Activated T-cell treated with anti-CD3 and anti-CD28 coated beads, Interleukin-2, amount 50 U/mL, for 72 hours (primary cell): ENCODE measurements around the gene RCSD1. TPM values are rescaled to one million over a fixed set of nuclear protein-coding genes. Genes with fewer than 3 reads are reported as not detected.
A peak's percentile ranks its signal among the peaks of the same experiment; 100 is the strongest.
"Not testable (repeated sequence)": the region's sequence is repeated elsewhere in the genome, so short reads cannot be mapped to it uniquely, and the experiment has no call there.

ENCODE experiments used
- ATAC-seq, 2 donors: fragments of 150-1000 bp; cut with Tn5 transposase; replicated peaks in 1 of 2; 2 replicates each; pipeline ENCODE4 v1.10.0; 2021; ENCODE audit warnings: moderate library complexity in 2 of 2, mild to moderate bottlenecking in 1 of 2
- DNase-seq, 2 donors: peaks; one replicate each; pipeline ENCODE4 v3.0.0; 2021 to 2022; ENCODE audit warnings: mixed read lengths in 1 of 2
- H3K27ac Mint-ChIP-seq: one replicate; pipeline ENCODE4 v1.8.0; 2022; ENCODE audit warnings: mild to moderate bottlenecking, moderate library complexity, mixed read lengths
- H3K27me3 Mint-ChIP-seq: one replicate; pipeline ENCODE4 v1.8.0; 2022; ENCODE audit warnings: low read depth, mixed read lengths
- H3K36me3 Mint-ChIP-seq, 2 donors: one replicate each; pipeline ENCODE4 v1.8.0; 2022; ENCODE audit warnings: mixed read lengths in 2 of 2, mild to moderate bottlenecking in 1 of 2; ENCODE audit not compliant: insufficient read depth in 2 of 2
- H3K4me1 Mint-ChIP-seq: one replicate; pipeline ENCODE4 v1.8.0; 2022; ENCODE audit warnings: low read depth, mixed read lengths
- H3K4me3 Mint-ChIP-seq, 2 donors: one replicate each; pipeline ENCODE4 v1.8.0; 2022; ENCODE audit warnings: mild to moderate bottlenecking in 2 of 2, mixed read lengths in 2 of 2, moderate library complexity in 2 of 2
- H3K9me3 Mint-ChIP-seq, 2 donors: one replicate each; pipeline ENCODE4 v1.8.0; 2022; ENCODE audit warnings: mixed read lengths in 2 of 2
- total RNA-seq, 2 donors: library from RNA; stranded (reverse); gene quantifications; one replicate each; pipeline ENCODE4 v1.2.3, GENCODE V29; 2022

The RCSD1 gene
- total RNA-seq, 2 donors from 2014 or later: 62.0 to 69.5 TPM

DNA sequence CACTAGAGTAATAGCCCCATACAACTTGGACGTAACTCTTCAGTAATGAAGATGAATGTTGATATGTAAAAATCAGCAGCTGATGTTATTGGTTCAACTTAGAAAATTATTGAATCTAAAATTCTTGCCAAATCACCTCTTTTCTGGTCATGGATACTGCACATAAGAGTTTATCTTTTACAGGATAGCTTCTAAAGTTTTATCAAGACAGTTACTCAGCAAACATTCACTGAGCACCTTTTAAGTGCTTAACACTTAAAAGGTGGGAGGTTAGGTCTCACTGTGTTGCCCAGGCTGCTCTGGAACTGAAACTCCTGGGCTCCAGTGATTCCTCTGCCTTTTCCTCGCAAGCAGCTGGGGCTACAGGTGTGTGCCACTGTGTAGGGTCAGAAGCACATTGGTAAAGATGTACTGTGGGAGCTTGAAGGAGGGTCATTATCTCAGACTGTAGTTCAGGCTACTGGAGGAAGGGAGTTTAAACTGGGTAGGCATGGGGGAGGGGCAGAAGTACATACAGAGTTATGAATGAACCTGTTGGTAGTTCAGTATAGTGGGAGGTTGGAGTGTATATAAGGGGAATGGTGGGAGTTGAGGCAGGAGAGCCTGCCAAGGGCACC lies 93.8 kb downstream of the RCSD1 start:
- no peak overlapping the region for H3K27ac Mint-ChIP-seq
- H3K36me3 Mint-ChIP-seq: peaks cover 1 to 5% of the 10 kb centered on the region in 2 donors
- peak overlapping the region; percentile 93 to 95 for H3K4me3 Mint-ChIP-seq
- H3K9me3 Mint-ChIP-seq: no peaks in the 10 kb centered on the region
- H3K4me1 Mint-ChIP-seq: peaks cover 63% of the 10 kb centered on the region
- DNase-seq: no peak
- H3K27me3 Mint-ChIP-seq: no peaks in the 10 kb centered on the region
- no peak for ATAC-seq

DNA sequence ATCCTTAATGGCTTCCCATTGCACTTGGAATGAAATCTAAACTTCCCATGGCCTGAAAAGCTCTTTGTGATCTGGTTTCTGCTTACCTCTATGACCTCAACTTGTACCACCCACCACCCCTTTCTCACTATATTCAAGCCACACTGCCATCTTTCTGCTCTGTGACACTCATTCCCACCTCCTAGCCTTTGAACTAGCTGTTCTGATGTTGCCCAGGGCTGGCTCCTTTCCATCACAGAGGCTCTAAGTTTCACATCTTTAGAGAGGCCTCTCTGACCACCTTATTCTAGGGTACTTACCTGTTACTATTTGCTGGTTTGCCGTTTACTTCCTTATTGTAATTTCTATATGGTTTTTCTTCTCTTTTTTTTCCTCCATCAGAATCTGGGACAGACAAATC lies 96.0 kb downstream of the RCSD1 start:
- no peak for DNase-seq
- no peak for ATAC-seq
- Mint-ChIP-seq H3K27ac (no peak overlapping the region), H3K9me3 (no peaks in the 10 kb centered on the region), H3K4me3 (no peak overlapping the region), H3K4me1 (peaks cover 43% of the 10 kb centered on the region), H3K27me3 (no peaks in the 10 kb centered on the region), H3K36me3 (peaks cover 1 to 5% of the 10 kb centered on the region in 2 donors)

DNA sequence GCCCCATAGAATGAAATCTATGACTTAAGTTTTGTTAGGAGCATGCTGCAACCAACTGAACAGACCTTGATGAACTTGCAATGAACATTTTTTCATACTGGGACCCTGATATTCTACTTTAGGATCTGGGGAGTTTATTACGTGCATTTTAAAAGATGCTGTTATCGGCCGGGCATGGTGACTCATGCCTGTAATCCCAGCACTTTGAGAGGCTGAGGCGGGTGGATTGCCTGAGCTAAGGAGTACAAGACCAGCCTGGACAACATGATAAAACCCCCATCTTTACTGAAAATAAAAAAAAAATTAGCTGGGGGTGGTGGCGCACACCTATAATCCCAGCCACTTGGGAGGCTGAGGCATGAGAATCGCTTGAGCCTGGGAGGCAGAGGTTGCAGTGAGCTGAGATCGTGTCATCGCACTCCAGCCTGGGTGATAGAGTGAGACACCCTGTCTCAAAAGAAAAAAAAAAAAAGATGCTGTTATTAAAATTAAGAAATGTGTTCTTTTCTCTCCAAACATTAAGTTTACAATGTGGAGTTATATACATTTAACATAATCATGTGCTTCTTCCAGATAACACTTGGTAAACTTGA lies 98.9 kb downstream of the RCSD1 start:
- no peak overlapping the region for H3K27ac Mint-ChIP-seq
- no peak overlapping the region for H3K4me3 Mint-ChIP-seq

DNA sequence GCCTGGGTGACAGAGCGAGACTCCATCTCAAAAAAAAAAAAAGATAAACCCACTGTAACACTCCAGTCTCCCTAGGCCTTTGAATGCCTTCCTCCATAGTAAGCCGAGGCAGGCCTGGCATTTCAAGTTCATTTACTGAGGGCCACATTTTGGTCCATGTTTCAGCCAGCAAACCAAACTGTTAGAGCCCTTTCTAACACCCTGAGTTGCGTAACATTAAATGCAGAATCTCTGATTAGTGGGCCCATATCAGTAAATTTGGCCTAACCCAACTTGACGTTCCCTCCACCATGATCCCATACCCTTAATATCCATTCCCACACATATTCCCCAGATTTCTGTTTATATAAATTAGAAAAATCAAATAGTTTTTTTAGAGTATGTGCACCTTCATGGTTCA lies 104.2 kb downstream of the RCSD1 start:
- H3K27ac Mint-ChIP-seq: no peak overlapping the region
- no peaks in the 10 kb centered on the region for H3K27me3 Mint-ChIP-seq
- H3K4me1 Mint-ChIP-seq: no peaks in the 10 kb centered on the region
- H3K4me3 Mint-ChIP-seq: no peak overlapping the region
- peaks cover 3% of the 10 kb centered on the region in 2 donors for H3K36me3 Mint-ChIP-seq
- H3K9me3 Mint-ChIP-seq: peaks cover 0 to 2% of the 10 kb centered on the region in 2 donors
- DNase-seq (no peak), ATAC-seq (no peak)

More for the DNA sequence above, 98.9 kb downstream of the RCSD1 start:
- no peak for DNase-seq
- Mint-ChIP-seq H3K36me3 (peaks cover 0 to 4% of the 10 kb centered on the region in 2 donors), H3K4me1 (peaks cover 22% of the 10 kb centered on the region), H3K9me3 (no peaks in the 10 kb centered on the region), H3K27me3 (no peaks in the 10 kb centered on the region)
- no peak for ATAC-seq

DNA sequence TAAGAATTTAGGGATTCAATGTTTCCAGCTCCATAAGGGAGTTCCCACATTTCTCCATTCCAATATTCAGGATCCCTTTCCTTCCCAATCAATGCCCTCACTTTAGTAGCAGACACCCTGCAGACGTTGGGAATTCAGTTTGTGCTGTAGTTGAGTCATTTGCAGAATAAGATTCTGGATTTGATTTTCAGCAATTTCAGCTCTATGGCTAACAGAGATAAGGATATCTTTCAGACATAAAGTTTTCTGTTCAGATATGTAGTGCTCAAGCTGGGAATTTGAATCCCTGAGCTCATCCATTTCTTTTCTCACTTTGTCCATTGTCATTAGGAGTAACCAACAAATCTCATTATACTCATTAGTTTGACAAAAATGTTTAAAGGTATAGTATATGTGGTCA lies 104.8 kb downstream of the RCSD1 start:
- H3K27ac Mint-ChIP-seq: no peak overlapping the region
- no peaks in the 10 kb centered on the region for H3K27me3 Mint-ChIP-seq
- H3K36me3 Mint-ChIP-seq: peaks cover 3% of the 10 kb centered on the region in 2 donors
- no peak for ATAC-seq
- no peak overlapping the region for H3K4me3 Mint-ChIP-seq
- H3K9me3 Mint-ChIP-seq: peaks cover 0 to 2% of the 10 kb centered on the region in 2 donors
- DNase-seq: no peak
- H3K4me1 Mint-ChIP-seq: no peaks in the 10 kb centered on the region

DNA sequence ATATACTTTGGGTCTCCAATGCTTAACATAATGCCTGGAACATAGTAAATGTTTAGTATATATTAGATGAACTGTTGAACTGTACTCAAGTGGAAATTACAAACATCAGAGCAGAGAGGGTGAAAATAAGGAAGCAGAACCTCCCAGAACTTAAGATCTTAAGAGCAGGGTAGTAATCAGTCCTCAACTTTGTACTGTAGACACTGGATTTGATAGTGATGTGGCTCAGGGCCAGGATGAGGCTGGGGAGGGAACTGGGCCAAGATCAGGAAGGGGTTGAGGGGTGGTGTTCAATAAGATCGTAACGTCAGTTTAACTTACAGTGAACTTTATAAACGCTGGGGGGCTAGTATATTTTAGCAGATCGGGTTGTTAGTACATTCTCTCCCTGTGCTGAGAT lies 107.1 kb downstream of the RCSD1 start:
- H3K27me3 Mint-ChIP-seq: no peaks in the 10 kb centered on the region

DNA sequence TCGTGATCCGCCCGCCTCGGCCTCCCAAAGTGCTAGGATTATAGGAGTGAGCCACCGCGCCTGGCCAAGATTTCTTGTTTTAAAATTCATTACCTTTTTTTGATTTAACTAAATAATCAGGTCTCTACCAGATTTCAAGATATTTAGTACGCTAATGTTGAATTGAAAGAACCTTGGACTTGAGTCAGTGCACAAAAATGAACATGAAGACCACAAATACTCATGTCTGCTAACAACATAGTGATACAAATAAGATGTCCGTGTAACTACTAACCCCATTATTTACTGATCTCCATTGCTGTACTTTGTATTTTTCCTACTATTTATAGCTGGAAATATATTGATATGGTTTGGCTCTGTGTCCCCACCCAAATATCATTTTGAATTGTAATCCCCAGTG lies 108.1 kb downstream of the RCSD1 start:
- ATAC-seq (no peak), DNase-seq (no peak)
- peaks cover 3% of the 10 kb centered on the region in 2 donors for H3K36me3 Mint-ChIP-seq
- H3K27ac Mint-ChIP-seq: no peak overlapping the region
- H3K4me3 Mint-ChIP-seq: no peak overlapping the region
- H3K9me3 Mint-ChIP-seq: peaks cover 0 to 2% of the 10 kb centered on the region in 2 donors
- H3K4me1 Mint-ChIP-seq: peaks cover 9% of the 10 kb centered on the region
- H3K27me3 Mint-ChIP-seq: no peaks in the 10 kb centered on the region

More for the DNA sequence above, 107.1 kb downstream of the RCSD1 start:
- Mint-ChIP-seq H3K4me3 (no peak overlapping the region), H3K9me3 (peaks cover 0 to 2% of the 10 kb centered on the region in 2 donors), H3K27ac (no peak overlapping the region), H3K36me3 (peaks cover 3% of the 10 kb centered on the region in 2 donors), H3K4me1 (no peaks in the 10 kb centered on the region)
- ATAC-seq: no peak
- no peak for DNase-seq

DNA sequence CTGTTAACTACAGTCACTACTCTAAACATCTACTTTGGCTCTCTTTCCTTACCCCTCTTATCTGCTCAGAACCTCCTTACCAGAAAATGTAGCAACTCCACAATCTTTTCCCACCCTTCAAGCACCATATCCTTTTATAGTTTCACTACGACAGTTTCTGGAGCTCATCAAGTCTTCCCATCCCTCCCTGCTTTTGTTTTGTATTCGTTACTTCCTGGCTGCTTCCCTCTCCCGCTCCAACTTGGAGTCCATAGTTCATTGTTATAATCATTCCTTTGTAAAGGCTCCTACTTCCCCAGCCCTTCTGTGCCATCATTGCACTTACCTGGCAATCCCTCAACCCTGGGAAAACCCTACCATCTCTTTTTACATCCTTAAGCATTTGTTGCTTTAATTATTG lies 109.7 kb downstream of the RCSD1 start:
- Mint-ChIP-seq H3K27me3 (no peaks in the 10 kb centered on the region), H3K4me1 (peaks cover 18% of the 10 kb centered on the region), H3K9me3 (peaks cover 0 to 2% of the 10 kb centered on the region in 2 donors), H3K36me3 (peaks cover 3% of the 10 kb centered on the region in 2 donors), H3K4me3 (no peak overlapping the region), H3K27ac (no peak overlapping the region)
- ATAC-seq (no peak), DNase-seq (no peak)

DNA sequence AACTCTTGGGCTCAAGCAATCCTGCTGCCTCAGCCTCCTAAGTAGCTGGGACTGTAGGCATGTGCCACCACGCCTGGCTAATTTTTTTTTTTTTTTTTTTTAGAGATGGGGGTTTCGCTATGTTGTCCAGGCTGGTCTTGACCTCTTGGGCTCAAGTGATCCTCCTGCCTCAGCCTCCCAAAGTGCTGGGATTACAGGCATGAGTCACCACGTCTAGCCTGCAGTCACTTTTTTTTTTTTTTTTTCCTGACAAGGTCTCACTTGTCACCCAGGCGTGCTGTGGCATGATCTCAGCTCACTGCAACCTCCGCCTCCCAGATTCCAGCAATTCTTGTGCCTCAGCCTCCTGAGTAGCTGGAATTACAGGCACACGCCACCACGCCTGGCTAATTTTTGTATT lies 111.1 kb downstream of the RCSD1 start:
- H3K27me3 Mint-ChIP-seq, H3K36me3 Mint-ChIP-seq, H3K27ac Mint-ChIP-seq, H3K9me3 Mint-ChIP-seq, ATAC-seq, H3K4me3 Mint-ChIP-seq, DNase-seq: not testable (repeated sequence)
- H3K4me1 Mint-ChIP-seq: peaks cover 18% of the 10 kb centered on the region

DNA sequence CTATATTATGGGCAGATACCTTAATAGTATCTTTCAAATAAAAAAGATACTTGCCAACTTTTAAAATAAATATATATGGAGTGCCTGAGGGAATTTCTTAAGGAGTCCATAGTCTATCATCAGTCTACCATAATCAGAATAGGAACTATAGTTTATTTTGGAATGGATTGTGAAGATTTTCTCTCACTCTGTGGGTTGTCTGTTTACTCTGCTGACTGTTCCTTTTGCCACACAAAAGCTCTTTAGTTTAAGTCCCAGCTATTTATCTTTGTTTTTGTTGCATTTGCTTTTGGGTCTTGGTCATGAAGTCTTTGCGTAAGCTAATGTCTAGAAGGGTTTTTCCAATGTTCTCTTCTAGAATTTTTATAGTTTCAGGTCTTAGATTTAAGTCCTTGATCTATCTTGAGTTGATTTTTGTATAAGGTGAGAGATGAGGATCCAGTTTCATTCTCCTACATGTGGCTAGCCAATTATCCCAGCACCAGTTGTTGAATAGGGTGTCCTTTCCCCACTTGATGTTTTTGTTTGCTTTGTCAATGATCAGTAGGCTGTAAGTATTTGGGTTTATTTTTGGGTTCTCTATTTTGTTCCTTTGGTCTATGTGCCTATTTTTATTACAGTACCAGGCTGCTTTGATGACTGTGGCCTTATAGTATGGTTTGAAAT lies 112.5 kb downstream of the RCSD1 start:
- H3K36me3 Mint-ChIP-seq, H3K9me3 Mint-ChIP-seq, H3K27me3 Mint-ChIP-seq: not testable (repeated sequence)

DNA sequence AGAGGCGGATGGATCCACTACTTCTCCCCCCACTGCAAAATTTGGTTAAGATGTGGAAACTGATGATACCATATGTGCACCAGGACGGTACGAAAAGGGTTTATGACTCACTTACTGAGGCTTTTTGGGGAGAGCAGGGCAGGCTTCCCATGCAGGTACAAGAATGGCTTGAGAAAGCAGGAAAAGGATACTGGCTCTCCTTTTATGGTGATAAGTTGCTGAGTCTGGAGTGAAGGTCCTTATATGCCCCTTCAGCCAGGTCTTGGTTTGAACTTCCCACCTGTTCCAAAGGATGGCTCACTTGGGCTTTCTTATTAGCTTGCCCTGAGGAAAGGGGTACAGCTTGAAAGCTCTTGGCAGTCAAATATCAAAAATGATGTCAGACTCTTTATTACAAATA lies 114.9 kb downstream of the RCSD1 start:
- H3K27me3 Mint-ChIP-seq: no peaks in the 10 kb centered on the region

More for the DNA sequence above, 112.5 kb downstream of the RCSD1 start:
- peaks cover 18% of the 10 kb centered on the region for H3K4me1 Mint-ChIP-seq
- not testable (repeated sequence) for H3K27ac Mint-ChIP-seq, DNase-seq, H3K4me3 Mint-ChIP-seq, ATAC-seq

DNA sequence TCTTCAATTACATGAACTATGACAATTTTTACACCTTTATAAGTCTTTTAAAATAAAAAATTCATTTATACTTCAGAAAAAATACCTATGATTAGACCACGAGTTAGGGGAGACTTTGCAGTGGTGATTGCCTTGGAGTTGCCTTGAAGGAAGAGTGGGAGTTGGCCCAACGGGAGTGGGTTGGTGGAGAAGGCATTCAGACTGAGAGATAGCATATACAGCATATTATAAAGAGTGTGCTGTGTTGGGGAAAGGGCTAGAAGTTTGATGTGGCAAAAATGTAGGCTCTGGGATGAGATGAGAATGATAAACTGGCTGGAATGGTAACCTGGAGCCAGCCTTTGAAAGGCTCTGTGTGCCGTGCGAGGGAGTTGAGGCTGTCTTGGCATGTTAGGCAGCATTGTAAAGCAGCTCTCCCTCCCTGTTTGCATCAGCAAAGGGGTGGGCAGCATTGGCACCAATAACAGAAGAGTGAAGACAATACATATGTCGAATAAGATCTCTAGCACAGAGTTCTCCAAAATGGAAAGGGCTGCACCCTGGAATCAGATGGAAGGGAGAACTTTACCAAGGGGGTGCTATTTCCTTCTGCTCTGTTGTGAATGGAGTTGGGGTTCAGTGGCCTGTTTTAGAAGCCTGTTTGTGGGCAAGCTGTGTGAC lies 116.1 kb downstream of the RCSD1 start:
- no peak overlapping the region for H3K4me3 Mint-ChIP-seq
- DNase-seq: no peak
- no peak for ATAC-seq
- no peaks in the 10 kb centered on the region for H3K9me3 Mint-ChIP-seq
- H3K27ac Mint-ChIP-seq: no peak overlapping the region
- no peaks in the 10 kb centered on the region for H3K27me3 Mint-ChIP-seq
- H3K4me1 Mint-ChIP-seq: peaks cover 18% of the 10 kb centered on the region
- no peaks in the 10 kb centered on the region for H3K36me3 Mint-ChIP-seq

More for the DNA sequence above, 114.9 kb downstream of the RCSD1 start:
- peaks cover 18% of the 10 kb centered on the region for H3K4me1 Mint-ChIP-seq
- no peaks in the 10 kb centered on the region for H3K9me3 Mint-ChIP-seq
- no peak overlapping the region for H3K4me3 Mint-ChIP-seq
- no peak for ATAC-seq
- no peak for DNase-seq
- H3K27ac Mint-ChIP-seq: no peak overlapping the region
- H3K36me3 Mint-ChIP-seq: no peaks in the 10 kb centered on the region

DNA sequence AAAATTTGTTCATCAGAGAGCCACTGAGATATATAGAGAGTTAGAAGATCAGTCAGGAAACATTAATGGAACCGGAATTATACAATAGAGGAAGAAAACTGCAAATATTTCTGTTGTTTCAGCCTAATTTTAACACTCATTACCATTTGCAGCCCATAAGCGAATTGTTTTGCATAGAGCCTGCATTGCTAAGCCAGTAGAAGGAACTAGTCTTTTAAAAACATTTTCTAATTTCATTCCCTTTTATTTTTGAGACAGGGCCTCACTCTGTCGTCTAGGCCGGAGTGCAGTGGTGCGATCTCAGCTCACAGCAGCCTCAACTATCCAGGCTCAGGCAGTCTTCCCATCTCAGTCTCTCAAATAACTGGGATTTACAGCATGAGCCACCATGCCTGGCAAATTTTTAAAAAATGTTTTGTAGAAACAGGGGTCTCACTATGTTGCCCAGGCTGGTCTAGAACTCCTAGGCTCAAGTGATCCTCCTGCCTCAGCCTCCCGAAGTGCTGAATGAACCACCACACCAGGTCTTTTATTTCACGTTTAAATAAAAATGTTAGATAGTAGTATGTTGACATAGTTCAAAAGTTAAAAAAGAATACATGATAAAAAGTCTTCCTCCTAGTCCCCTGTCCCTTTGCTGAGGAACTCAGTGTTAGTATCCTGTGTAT lies 117.1 kb downstream of the RCSD1 start:
- no peak for ATAC-seq
- Mint-ChIP-seq H3K4me3 (no peak overlapping the region), H3K4me1 (peaks cover 23% of the 10 kb centered on the region), H3K27ac (no peak overlapping the region), H3K27me3 (no peaks in the 10 kb centered on the region), H3K9me3 (no peaks in the 10 kb centered on the region), H3K36me3 (no peaks in the 10 kb centered on the region)
- DNase-seq: no peak
